ENCODE results near the gene BTRC.

DNA sequence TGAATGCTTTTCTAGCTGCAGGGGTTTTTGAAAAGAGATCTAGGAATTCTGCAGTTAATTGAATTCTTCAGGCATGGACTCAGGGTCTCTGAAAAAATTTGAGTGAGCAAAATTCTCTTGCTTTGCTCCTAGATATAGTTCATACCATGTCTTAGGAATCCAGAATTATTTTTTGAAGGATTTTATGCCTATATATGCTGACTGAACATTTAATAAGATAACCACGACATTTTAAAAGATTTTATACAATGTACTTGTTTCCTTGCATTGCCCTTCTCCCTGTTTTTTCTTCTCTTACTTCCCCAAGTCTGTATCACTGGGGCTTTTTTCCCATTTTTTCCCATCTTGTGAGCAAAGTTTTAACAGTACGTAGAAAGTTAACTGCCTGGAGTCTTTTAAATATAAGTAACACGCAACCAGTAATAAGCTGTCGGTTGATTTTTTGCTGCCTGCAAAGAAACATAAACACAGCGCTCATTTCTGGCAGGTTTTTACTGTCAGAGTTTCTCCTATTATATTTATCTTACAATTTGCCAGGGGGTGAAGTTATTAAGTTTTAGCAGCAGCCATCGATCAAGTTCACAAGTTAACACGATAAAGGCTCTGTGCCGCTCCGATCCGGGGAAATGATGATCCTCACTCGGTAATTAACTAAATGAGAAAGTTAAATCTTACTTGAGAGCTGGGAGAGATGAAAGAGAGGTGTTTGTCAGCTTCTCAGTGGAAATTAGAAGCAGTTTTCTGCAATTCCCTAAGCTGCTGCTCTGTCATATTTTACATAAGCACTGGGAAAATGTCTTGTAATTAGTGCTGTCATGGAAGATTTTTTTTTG is 153.1 kb downstream of the BTRC start:
- TF ChIP-seq, protein P1, sequence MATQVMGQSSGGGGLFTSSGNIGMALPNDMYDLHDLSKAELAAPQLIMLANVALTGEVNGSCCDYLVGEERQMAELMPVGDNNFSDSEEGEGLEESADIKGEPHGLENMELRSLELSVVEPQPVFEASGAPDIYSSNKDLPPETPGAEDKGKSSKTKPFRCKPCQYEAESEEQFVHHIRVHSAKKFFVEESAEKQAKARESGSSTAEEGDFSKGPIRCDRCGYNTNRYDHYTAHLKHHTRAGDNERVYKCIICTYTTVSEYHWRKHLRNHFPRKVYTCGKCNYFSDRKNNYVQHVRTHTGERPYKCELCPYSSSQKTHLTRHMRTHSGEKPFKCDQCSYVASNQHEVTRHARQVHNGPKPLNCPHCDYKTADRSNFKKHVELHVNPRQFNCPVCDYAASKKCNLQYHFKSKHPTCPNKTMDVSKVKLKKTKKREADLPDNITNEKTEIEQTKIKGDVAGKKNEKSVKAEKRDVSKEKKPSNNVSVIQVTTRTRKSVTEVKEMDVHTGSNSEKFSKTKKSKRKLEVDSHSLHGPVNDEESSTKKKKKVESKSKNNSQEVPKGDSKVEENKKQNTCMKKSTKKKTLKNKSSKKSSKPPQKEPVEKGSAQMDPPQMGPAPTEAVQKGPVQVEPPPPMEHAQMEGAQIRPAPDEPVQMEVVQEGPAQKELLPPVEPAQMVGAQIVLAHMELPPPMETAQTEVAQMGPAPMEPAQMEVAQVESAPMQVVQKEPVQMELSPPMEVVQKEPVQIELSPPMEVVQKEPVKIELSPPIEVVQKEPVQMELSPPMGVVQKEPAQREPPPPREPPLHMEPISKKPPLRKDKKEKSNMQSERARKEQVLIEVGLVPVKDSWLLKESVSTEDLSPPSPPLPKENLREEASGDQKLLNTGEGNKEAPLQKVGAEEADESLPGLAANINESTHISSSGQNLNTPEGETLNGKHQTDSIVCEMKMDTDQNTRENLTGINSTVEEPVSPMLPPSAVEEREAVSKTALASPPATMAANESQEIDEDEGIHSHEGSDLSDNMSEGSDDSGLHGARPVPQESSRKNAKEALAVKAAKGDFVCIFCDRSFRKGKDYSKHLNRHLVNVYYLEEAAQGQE (IDR thresholded peaks at IDR 0.05): no peak
- TF ChIP-seq POLR2A (IDR thresholded peaks at IDR 0.05; ENCODE audit: low read length) (no peak), POLR2AphosphoS2 (conservative IDR thresholded peaks at IDR 0.05; ENCODE audit: low read length) (no peak), JUN (IDR thresholded peaks at IDR 0.05) (no peak), CHD2 (IDR thresholded peaks at IDR 0.05; ENCODE audit: low read length, partially characterized antibody) (no peak), RFX5 (IDR thresholded peaks at IDR 0.05) (no peak), HOXA7 (CRISPR knock-in tag; IDR thresholded peaks at IDR 0.05) (no peak), ESRRA (IDR thresholded peaks at IDR 0.05; ENCODE audit: borderline replicate concordance, low read length) (no peak), RCOR1 (IDR thresholded peaks at IDR 0.05; ENCODE audit: low read depth, low read length) (no peak), MAZ (IDR thresholded peaks at IDR 0.05; ENCODE audit: borderline replicate concordance, low read depth, low read length) (no peak), PHF8 (IDR thresholded peaks at IDR 0.05; ENCODE audit: borderline replicate concordance, low read depth) (no peak)
- TF ChIP-seq, protein P2, sequence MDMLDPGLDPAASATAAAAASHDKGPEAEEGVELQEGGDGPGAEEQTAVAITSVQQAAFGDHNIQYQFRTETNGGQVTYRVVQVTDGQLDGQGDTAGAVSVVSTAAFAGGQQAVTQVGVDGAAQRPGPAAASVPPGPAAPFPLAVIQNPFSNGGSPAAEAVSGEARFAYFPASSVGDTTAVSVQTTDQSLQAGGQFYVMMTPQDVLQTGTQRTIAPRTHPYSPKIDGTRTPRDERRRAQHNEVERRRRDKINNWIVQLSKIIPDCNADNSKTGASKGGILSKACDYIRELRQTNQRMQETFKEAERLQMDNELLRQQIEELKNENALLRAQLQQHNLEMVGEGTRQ (IDR thresholded peaks at IDR 0.05): no peak
- TF ChIP-seq, protein P3, sequence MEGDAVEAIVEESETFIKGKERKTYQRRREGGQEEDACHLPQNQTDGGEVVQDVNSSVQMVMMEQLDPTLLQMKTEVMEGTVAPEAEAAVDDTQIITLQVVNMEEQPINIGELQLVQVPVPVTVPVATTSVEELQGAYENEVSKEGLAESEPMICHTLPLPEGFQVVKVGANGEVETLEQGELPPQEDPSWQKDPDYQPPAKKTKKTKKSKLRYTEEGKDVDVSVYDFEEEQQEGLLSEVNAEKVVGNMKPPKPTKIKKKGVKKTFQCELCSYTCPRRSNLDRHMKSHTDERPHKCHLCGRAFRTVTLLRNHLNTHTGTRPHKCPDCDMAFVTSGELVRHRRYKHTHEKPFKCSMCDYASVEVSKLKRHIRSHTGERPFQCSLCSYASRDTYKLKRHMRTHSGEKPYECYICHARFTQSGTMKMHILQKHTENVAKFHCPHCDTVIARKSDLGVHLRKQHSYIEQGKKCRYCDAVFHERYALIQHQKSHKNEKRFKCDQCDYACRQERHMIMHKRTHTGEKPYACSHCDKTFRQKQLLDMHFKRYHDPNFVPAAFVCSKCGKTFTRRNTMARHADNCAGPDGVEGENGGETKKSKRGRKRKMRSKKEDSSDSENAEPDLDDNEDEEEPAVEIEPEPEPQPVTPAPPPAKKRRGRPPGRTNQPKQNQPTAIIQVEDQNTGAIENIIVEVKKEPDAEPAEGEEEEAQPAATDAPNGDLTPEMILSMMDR (IDR thresholded peaks at IDR 0.05): no peak

Measured in A549 (cell line).